Left hindlimb (tissue), 1 donor: ENCODE measurements around the gene DAPK2.

Experiments
- DNase-seq: peaks from one replicate; pipeline ENCODE4 v3.0.0-alpha.2; 2018

Gene DAPK2

DNA sequence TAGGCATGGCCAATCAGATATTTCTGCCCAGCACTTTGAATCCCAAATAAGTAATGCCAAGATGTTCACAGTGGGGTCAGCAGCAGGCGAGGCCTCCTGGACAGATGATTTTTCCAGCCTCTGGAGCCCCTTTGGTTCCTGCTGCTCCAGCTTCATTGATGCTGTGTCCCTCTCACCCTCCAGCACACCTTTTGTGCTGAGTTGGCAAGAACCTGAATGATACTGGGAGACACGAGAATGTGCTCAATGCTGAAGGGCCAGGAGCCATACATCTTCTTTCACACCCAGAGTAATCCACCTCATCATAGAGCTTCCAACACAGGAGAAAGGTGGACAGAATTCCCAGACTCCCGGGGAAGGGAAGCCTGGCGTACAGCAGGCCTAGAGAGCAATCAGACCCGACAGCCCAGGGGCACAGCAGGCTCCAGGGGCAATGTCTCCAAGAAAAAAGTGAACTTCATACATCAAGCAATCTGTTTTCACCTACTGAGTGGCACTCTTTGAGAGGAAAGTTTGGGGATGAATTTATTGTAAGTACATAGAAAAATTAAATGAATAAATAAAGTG is 6.7 kb upstream of the DAPK2 start:
- no peak for DNase-seq

DNA sequence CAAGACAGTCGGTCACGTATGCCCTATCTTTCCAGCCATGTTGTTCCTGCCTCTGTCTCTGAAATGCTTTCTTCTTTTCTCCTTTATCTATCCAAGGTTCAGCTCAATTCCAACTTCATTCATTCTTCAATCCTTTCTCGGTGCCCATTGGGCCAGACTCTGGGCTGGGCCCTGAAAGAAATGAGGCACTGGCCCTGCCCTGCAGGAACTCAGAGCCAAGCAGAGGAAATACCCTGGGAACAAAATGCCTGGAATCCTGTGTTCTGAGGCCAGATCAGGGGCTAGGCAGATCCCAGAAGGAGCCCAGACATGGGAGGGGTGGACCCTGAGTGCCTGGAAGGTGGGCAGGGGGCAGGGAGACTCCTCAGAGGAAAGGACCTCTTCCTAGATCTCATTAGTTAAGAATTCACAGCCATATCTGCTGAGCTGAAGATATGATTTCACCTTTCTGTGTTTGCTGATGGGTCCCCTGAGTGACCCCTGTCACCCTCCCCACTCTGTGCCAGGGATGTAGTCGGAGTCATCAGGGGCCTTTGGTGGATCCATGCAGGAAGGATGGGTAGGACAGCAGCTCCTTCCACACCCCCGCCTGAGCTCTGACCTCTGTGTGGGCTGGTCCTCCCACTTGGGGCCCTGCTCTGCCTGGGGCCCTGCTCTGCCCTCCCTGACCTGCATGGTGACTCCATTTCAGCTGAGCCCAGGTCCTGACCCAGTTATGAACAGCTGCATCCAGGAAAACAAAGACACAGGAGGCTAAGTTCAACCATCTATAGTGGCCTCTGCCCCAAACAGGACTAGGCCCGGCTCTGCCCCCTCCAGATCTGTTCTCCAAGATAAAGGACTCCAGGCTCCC is 5.3 kb upstream of the DAPK2 start:
- no peak for DNase-seq

DNA sequence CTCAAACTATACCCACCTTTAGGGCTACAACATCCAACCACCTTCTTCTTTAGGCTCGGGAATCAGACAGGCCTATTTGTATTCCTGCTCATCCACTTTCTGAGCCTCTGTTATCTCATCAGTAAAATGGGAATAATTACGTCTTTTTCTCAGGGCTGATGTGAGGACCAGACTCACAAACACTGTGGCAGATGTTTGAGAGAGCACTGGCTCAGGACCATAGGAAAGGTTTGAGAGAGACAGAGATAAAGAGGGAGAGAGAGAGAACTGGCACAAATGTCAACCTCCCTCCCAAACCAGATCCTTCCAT is 4.8 kb upstream of the DAPK2 start:
- DNase-seq, result no peak

DNA sequence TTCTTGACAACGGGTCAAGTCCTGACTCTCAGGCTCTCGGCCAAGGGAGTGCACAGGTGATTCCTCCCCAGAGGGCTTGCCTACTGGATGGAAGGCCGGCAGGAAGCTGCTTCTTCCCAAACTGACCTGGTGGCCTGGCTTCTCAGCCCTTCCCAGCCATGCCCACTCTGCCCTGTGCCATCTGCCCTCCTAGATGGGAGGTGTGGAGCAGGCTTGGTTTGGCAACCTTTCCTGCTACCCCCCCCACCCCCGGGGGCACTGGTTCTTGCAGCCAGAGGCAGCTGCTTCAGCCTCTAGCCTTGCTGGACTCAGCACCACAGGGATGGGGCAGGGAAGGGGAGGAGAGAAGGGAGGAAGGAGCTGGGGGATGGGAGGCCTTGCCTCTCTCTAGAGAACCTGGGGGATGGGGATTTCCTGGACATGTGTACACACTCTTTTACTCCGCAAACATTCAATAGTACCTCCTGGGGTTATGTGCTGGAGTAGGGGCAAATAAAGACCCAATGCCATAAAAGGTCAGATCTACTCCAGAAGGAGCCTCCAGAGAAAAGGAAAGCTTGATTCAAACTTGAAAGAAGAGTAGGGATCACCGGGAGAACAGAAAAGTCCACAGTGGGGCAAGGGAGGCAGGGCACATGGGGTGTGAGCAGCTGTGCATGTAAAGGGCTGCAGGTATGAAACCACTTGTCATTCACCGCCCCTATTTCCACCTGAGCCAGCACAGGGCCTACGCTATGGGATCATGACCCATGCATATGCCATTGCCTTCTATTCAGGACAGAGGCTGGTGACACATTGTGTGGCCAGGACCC is 4.2 kb upstream of the DAPK2 start:
- DNase-seq, result no peak

DNA sequence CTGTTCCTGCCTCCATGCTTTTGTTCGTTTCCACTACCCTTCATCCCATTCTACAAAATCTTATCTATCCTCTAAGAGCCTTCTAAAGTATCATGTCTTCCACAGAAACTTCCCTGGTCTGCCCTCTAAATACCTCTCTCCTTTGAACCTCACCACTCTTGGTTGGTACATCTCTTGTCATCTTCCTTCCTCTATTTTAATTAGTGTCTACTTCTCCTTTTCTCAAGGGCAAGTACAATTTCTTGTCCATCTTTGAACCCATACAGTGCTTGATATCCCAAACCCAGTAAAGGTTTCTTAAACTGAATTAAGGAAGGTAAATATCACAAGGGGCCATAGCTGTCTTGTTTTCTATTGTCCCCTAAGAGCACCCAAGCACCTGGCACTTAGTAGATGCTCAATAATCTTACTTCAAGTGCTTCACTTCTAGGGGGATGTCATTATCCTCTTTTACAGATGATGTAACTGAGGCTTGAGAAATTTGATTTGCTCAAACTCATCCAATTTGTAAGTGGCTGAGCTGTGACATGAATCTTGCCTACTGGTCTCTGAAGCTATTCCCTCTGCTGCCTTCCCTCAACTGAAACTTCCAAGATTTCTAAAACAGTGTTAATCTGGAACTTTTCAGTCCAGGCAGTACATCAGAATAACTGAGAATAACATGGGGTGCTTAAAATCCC is 2.6 kb upstream of the DAPK2 start:
- no peak for DNase-seq

DNA sequence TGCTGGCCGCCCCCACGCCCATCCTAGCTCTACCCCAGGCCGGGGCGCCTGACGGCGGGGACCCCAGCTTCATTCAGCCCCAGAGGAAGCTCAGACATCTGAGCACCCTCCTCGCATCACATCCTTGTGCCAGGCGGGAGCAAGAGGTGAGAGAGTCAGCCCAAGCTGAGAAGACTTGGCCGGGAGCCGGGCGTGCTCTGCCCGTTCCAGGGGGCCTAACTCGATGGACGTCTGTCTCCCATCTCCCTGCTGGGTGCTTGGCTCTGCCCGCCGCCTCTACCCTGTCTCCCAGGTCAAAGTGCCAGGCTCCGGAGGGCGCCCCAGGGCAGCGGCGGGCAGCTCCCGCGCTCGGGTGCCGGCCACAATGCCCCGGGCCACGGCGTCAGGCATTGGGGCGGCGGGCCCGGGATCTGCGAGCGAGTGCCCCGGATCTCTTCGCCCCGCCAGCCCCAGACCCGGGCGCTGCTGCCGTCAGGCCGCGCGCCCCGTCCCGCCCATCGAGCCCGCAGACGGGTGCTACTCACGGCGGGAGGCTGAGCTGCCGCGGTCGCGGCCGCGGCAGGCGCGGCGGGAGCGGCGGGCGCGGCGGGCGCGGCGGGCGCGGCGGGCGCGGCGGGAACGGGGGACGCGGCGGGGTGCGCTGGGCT is 388 bp downstream of the DAPK2 start:
- DNase-seq, result no peak

DNA sequence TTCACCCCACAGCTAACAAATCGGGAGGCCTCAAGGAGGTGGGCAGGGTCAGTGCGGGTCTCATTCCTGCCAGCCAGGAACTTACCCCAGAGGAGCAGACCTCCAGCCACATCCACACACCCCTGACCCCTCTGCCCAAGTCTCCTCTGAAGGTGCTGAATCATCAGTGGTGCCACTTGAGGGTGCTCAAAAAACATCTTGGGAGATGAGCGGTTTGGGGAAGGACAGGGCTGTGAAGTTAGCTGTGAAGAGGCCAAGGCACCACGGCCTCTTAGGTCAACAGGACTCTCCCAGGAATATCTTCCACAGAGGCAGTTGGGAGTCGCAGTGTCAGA is 1.2 kb downstream of the DAPK2 start:
- DNase-seq, result no peak

DNA sequence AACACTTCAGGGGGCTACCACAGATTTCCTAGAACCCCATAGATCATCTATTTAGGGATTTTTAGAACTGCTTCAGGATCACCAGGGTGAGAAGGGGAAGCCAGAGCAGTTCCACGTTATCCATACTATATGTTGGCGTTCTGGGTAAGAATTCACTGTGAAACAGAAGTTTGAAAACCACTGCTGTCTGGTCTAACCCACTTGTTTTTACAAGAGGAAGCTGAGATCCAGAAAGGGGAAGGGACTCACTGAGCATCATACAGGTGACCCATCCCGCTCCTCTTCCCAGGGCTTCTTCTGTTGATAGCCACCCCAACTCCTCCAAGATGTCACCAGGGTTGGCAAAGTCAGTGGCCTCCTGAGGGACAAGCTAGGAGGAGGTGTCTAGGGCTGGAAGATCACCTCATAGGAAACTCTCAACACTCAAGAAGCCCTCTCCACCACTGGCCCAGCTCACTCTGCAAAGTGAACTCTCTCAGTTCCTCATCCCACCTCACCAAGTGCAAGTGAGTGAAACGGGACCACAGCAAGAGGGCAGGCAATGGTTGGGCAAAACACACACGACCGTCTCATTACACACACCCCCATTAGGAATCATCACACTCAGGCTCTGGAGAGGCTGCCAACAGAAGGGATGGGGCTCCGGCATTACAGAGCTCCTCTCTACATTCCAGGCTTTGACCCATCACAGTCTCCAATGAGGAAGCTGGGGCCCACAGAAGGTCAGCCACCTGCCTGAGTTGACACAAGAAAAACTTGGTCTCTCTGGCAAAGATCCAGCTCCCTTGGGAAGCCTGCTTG is 1.8 kb downstream of the DAPK2 start:
- no peak for DNase-seq

DNA sequence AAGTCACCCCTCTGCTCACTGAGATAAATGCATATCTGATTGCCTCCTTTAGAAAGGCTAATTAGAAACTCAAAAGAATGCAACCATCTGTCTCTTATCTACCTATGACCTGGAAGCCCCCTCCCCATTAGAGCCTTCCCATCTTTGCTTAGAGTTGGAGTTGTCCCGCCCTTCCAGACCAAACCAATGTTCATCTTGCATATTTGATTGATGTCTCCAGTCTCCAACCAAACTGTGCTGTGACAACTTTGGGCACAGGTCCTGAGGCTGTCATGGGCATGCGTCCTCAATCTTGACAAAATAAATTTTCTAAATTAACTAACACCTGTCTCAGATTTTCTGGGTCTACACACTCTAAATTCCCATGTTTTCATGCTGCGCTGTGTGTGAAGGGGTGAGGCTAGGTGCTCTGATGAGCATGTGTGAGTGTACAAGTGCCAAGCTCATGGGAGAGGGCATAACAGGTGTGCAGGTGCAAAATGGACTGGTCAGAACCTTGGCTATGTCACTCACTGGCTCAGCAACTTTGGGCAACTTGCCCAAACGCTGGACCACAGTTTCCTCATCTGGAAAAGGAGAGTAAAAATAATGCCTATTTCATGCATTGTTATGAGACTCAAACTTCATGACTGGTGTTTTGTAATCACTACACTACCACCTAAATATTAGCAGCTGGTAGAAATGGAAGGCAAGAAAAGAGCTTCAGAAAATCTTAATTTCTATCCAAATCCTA is 7.2 kb downstream of the DAPK2 start:
- DNase-seq, result no peak

DNA sequence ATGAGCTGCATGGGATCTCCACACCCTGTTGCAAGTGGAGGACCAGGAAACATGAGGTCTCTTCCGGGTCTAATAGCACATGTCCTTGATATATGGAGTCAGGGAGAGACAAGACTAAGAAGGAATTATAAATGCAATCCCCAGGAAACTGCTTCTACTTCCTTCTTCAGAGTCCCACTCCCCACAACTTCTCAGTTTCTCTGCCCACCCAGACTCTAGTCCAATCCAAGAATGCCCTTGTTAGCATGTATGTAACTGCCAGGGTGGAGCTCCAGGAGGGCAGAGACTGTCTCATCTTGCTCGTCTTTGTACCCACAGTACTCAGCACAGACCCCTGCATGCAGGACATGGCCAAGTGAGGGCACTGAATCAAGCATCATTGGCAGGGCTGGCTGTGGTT is 8.3 kb downstream of the DAPK2 start:
- no peak for DNase-seq

DNA sequence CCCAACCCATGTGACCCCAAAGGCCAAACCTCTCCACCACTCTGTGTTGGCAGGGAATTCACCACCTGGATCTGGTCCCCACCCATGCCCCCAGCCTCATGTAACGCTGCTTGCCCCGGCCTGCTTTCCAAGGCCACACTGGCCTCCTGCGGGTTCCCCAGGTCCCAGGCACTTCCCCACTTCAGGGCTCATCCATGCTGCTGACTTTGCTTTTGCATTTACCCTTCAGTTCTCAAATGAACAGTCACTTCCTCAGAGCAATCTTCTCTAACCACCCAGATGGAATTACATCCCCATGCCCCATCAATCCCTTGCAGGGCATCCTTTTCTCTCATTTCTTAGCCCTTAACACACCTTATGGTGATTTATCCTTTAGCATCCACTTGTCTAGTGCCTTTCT is 9.2 kb downstream of the DAPK2 start:
- DNase-seq, result no peak

DNA sequence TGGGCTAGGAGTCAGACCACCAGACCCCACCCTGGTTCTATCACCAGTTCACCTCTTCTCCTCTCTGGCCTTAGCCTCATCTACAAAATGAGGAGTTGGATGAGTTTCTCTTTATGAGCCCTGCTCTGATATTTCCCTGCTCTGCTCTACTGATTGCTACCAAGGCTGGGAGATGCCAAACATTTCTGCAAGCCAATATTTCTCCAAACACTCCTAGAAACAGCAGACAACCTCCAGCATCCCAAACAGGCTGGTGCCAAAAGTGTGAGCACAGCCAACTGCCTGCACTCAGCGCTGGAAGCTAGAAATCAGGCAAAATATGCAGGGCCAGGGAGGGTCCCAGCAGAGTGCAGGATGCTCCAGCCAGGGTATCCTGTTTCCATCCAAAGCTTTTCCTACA is 10.8 kb downstream of the DAPK2 start:
- no peak for DNase-seq

DNA sequence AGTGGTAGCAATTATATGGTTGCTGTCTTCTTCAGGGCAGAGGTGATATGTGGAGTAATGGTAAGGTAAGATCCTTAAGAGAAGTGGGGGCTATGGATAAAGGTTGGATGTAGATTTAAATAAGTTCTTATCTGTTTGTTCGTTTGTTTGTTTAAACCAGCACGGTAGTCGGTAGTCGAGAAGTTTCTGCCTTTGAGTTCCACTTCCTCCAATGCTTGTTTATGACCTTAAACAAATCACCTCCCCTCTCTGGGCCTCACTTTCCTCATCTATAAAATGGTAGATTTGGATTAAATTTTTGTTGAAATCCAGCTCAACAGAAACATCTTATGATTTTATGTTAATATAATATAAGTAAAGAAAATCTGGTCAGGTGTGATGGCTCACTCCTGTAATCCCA is 11.8 kb downstream of the DAPK2 start:
- no peak for DNase-seq

DNA sequence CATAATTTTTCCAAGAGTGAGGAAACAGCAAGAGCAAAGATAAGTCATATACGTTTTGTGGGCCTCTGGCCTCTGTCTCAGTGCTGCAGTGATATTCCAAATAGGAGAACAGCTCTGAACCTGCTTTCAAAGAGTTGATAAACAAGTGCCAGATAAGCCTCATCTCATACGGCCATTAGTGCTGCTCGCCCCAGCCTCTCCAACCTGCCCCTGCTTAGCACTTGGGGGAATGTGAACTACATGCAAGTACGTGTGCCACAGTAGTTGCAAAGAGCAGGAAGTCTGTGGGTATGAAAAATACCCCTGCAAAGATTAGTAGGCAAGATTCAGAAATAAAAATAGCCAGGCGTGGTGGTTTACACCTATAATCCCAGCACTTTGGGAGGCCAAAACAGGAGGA is 14.0 kb downstream of the DAPK2 start:
- DNase-seq, result no peak

DNA sequence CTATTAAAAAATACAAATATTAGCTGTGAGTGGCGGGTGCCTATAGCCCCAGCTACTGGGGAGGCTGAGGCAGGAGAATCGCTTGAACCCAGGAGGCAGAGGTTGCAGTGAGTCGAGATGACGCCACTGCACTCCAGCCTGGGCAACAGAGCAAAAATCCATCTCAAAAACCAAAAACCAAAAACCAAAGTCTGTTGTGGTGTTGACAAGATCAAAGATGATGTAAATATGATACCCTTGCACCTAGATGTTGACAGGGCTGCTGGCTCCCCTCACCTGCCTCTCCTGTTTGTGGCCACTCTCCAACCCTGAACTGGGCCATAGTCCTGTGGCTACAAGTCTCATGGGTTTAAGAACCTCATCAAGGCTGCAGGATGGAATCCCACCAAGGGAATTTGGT is 16.2 kb downstream of the DAPK2 start:
- no peak for DNase-seq

DNA sequence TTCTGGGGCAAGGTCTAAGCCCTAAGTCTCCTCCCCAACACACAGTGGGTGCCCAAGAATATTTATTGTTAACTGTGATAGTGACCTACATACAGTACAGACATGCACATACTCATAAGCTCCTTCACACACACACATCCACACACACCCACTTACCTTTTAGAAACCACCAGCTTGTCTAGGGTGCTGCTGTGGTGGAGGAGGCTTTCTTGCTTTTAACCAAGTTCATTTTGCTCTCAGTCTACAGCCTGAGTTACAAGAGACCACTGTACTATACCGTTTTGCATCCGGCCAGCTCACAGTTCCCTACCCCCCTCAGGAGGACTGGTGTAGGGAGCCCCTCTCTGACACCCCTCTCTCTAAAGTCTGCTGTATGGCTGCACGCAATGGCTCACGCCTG is 16.7 kb downstream of the DAPK2 start:
- no peak for DNase-seq

DNA sequence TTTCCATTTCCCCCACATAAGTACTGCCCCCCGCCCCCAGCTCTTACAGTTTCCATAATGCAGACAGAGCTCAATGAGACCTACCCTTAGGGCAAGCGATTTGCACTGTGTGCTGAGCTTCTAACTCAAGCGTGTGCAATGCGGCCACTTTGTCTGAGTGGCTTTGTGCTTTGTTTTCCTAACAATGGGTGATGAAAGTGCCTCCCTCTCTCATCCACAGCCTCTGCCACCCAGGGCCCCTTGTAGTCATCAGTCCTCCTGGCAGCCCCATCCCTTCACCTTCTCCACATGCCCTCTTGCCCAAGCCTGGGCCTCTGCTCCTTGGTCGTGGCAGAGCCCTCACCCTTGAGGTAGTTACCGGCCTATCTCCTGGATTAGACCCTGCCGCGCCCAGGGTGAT is 17.2 kb downstream of the DAPK2 start:
- DNase-seq, result no peak

DNA sequence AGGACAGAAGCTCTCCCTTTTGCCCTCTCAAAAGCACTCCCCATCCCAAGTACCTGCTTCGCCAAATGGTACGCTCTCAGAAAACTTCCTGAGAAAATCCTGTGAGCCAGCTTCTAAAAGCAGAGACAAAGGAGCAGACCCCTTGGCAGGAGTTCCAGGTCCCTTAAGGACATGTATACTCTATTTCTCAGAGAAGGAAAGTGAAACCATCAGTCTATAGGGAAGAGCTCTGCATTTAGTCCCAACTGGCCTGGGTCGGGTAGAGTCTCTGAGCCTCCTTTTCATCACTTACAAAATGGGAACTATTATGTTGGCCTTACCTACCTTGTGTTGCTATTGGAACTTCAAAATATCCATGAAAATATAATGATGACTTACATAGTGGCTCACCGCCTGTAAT is 19.7 kb downstream of the DAPK2 start:
- DNase-seq, result no peak

DNA sequence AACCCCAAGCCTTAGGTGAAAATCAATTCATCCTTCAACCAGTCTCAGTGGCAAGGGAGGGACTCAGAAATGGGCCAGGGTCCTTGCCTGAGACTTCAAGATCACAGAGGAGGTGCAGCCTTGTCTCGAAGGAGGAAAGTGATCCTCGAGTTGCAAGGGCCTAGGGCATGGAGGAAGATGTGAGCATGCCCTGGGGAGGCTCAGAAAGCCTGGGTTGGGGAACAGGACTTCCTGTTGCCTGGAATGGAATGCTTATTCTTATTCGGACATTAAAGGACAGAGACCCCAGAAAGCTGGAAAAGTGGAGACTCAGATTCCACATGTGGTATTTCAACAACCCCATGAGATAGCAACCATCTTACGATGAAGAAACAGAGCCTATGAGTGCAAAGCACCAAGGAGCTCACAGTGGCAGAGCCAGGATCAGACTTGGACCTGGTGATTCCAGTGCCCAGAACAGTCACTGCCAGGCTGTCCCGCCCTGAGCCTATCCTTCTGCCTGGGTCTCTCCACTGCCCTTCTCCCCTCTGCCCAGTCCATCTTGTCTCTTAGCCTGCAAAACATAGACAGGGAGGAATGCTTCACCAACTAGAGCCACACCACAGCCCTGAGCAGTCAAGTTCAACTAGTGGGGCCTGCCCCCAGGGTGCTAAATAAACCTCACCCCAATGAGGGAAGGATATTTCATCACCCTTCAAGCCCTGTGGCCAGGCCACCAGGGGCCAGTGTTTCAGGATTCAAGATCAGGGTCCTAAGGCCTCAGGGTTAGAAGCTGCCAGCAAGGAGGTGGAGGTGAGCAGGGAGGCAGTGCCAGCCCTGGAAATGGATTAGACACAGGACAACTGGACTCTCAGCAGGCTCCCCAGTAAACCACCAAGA is 21.9 kb downstream of the DAPK2 start:
- no peak for DNase-seq

DNA sequence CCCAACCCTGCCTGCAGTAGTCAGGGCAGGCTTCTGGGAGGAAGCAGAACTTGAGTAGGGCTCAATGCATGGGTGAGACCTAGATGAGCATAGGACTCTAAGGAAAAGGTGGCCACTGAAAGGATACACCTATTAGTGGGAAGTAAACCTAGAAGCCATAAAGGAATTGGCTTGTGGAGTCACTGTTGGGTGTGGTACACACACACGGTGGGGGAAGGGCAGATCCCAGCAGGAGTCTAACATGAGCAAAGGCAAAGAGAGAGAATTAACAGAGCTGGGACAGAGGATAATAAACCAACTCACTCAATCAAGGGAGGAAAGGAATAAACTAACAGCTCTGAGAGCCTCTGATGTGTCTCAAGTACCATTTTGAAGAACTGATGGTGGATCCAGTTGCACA is 23.1 kb downstream of the DAPK2 start:
- DNase-seq, result no peak

DNA sequence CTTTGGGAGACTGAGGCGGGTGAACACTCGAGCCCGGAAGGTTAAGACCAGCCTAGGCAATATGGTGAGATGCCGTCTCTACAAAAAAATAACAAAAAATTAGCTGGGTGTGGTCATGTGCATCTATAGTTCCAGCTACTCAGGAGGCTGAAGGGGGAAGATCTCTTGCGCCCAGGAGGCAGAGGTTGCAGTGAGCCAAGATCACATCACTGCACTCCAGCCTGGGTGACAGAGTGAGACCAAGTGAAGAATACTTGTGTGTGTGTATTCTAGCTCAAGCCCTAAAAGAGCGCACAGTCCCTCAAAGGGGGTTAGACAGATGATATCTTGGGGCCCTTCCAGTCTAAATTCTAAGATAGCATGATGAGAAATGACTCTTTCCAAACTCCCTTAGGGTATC is 23.7 kb downstream of the DAPK2 start:
- DNase-seq, result no peak
